ENCODE results near the gene PHLDA2. TPM values are rescaled to one million over a fixed set of nuclear protein-coding genes. Genes with fewer than 3 reads are reported as not detected.

PHLDA2 gene
- total RNA-seq, 1 experiment from 2014 or later = 195 TPM

GRCh38 chr11:2888266-2888968, 40.8 kb downstream of the PHLDA2 start:
- no TSS peak for BruUV-seq (replicated peaks)
- Histone ChIP-seq H3K4me3 (ENCODE audit: low read depth in 2 of 2, low read length in 2 of 2) (no peak overlapping the region), H3K27me3 (ENCODE audit: control insufficient read depth, insufficient read depth, low read length) (no peaks in the 10 kb centered on the region), H3K4me1 (ENCODE audit: control insufficient read depth, insufficient read depth, low read length) (peaks cover 22% of the 10 kb centered on the region), H3K27ac (ENCODE audit: low read length) (no peak overlapping the region), H3K36me3 (ENCODE audit: control insufficient read depth, insufficient read depth, low read length) (no peaks in the 10 kb centered on the region), H3K9me3 (ENCODE audit: control insufficient read depth, insufficient read depth, low read depth, low read length) (no peaks in the 10 kb centered on the region)
- no peak for TF ChIP-seq TCF7L2 (IDR thresholded peaks at IDR 0.05; ENCODE audit: low read depth, low read length)
- TF ChIP-seq, protein P1, sequence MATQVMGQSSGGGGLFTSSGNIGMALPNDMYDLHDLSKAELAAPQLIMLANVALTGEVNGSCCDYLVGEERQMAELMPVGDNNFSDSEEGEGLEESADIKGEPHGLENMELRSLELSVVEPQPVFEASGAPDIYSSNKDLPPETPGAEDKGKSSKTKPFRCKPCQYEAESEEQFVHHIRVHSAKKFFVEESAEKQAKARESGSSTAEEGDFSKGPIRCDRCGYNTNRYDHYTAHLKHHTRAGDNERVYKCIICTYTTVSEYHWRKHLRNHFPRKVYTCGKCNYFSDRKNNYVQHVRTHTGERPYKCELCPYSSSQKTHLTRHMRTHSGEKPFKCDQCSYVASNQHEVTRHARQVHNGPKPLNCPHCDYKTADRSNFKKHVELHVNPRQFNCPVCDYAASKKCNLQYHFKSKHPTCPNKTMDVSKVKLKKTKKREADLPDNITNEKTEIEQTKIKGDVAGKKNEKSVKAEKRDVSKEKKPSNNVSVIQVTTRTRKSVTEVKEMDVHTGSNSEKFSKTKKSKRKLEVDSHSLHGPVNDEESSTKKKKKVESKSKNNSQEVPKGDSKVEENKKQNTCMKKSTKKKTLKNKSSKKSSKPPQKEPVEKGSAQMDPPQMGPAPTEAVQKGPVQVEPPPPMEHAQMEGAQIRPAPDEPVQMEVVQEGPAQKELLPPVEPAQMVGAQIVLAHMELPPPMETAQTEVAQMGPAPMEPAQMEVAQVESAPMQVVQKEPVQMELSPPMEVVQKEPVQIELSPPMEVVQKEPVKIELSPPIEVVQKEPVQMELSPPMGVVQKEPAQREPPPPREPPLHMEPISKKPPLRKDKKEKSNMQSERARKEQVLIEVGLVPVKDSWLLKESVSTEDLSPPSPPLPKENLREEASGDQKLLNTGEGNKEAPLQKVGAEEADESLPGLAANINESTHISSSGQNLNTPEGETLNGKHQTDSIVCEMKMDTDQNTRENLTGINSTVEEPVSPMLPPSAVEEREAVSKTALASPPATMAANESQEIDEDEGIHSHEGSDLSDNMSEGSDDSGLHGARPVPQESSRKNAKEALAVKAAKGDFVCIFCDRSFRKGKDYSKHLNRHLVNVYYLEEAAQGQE (IDR thresholded peaks at IDR 0.05; ENCODE audit: insufficient read depth in 1 of 2, low read depth in 2 of 2, low read length in 1 of 2) = 0 out of 4 replicates have a peak, but pooled peaks of 1 of the 2 experiments have one; percentile 67
- TF ChIP-seq, protein P2, sequence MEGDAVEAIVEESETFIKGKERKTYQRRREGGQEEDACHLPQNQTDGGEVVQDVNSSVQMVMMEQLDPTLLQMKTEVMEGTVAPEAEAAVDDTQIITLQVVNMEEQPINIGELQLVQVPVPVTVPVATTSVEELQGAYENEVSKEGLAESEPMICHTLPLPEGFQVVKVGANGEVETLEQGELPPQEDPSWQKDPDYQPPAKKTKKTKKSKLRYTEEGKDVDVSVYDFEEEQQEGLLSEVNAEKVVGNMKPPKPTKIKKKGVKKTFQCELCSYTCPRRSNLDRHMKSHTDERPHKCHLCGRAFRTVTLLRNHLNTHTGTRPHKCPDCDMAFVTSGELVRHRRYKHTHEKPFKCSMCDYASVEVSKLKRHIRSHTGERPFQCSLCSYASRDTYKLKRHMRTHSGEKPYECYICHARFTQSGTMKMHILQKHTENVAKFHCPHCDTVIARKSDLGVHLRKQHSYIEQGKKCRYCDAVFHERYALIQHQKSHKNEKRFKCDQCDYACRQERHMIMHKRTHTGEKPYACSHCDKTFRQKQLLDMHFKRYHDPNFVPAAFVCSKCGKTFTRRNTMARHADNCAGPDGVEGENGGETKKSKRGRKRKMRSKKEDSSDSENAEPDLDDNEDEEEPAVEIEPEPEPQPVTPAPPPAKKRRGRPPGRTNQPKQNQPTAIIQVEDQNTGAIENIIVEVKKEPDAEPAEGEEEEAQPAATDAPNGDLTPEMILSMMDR (IDR thresholded peaks at IDR 0.05) = peak; percentile 100
- intact Hi-C loops (cut with micrococcal nuclease; ENCODE audit: unreplicated experiment) = loop anchor here (1.0 to 10.0 kb wide), 3 partner anchors 194 to 461 kb away; partner anchors contain the start of gene KCNQ1OT1
- peak; percentile 68 for ATAC-seq
- DNase-seq (ENCODE audit: low read depth, low spot score) = no peak
- CTCF ChIA-PET = interaction anchor here (0.6 to 8.1 kb wide), 7 partner anchors 9 to 380 kb away, joined by 3 to 132 read pairs (median 4); no protein-coding TSS in a partner anchor
- POLR2A ChIA-PET = no interaction called here
- in situ Hi-C loops (cut with HindIII; ENCODE audit: low pct_unique_long_range_greater_than_20kb, low sequenced_read_pairs) = no loop called here

DNA sequence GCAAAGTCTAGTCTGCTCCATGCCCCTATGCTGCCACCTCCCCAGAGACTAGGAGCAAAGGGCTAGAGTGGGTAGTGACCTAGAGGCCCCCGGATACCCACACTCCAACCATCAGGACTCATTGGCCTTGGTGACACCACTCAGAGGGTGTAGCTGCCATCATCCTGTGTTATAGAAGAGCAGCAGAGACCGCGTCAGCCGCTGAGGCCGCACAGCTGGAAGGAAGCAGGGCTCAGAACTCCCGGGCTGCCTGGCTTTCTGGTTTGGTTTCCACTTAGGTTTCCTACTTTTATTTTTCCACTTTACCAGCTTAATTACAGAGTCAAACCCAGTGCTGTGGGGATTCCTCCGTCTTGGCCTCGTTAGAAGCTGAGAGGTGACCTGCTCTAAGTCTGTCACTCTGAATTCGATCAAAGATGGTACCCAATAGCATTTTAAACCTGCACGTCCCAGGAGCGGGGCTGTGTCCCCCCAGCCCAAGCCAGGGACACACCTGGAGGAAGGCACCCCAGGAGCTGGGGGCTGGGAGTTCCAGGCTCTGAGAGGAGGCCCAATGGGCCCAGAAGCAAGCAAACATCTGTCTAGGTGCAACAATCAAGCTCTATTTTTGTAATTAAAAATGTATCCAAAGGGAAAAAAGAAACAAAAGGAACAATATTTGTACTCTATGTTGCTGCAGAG, 41.6 kb downstream of the PHLDA2 start:
- no peak for TF ChIP-seq POLR2AphosphoS5 (IDR thresholded peaks at IDR 0.05; ENCODE audit: low read depth, low read length)
- TF ChIP-seq, protein P2 (IDR thresholded peaks at IDR 0.05) = no peak
- TF ChIP-seq TCF7L2 (IDR thresholded peaks at IDR 0.05; ENCODE audit: low read depth, low read length) = no peak
- no peak for TF ChIP-seq SIN3A (IDR thresholded peaks at IDR 0.05; ENCODE audit: borderline replicate concordance, insufficient read depth, low read depth, low read length)
- ATAC-seq = no peak
- Histone ChIP-seq H3K27me3 (ENCODE audit: control insufficient read depth, insufficient read depth, low read length) (no peaks in the 10 kb centered on the region), H3K36me3 (ENCODE audit: control insufficient read depth, insufficient read depth, low read length) (no peaks in the 10 kb centered on the region), H3K9me3 (ENCODE audit: control insufficient read depth, insufficient read depth, low read depth, low read length) (no peaks in the 10 kb centered on the region), H3K4me1 (ENCODE audit: control insufficient read depth, insufficient read depth, low read length) (peaks cover 18% of the 10 kb centered on the region), H3K27ac (ENCODE audit: low read length) (no peak overlapping the region), H3K4me3 (ENCODE audit: low read depth in 2 of 2, low read length in 2 of 2) (no peak overlapping the region)
- ChIA-PET CTCF (interaction anchor here (0.6 to 8.1 kb wide), 10 partner anchors 8 to 583 kb away, joined by 3 to 132 read pairs (median 4); no protein-coding TSS in a partner anchor), POLR2A (no interaction called here)
- intact Hi-C loops (cut with micrococcal nuclease; ENCODE audit: unreplicated experiment) (loop anchor here (1.0 to 10.0 kb wide), 3 partner anchors 193 to 460 kb away; partner anchors contain the start of gene KCNQ1OT1), in situ Hi-C loops (cut with HindIII; ENCODE audit: low pct_unique_long_range_greater_than_20kb, low sequenced_read_pairs) (no loop called here)
- DNase-seq (ENCODE audit: low read depth, low spot score) = no peak
- no TSS peak for BruUV-seq (replicated peaks)

Data from Panc1 (cell line).